K562 (cell line): ENCODE data around the gene COG4. TPM values are rescaled to one million over a fixed set of nuclear protein-coding genes. Genes with fewer than 3 reads are reported as not detected.

Source experiments
- ATF1 ChIP-seq, 2 experiments: fragments of 450-650 bp in 1 of 2; IDR thresholded peaks; 2 replicates each; pipeline ENCODE4 v1.6.1; 2016; ENCODE audit warnings: missing compliant biosample characterization in 1 of 2, missing genetic modification characterization in 1 of 2
- BCOR ChIP-seq: fragments of 450-650 bp; IDR thresholded peaks from 2 replicates; pipeline ENCODE4 v1.6.1; 2016
- BRD4 ChIP-seq: fragments of 200-600 bp; sonication (generic); IDR thresholded peaks from 2 replicates; pipeline ENCODE4 v1.6.1; 2017; ENCODE audit warnings: inconsistent platforms
- ELF2 ChIP-seq: fragments of 250-450 bp; sonication (Bioruptor Pico); IDR thresholded peaks from 2 replicates; pipeline ENCODE4 v1.5.0; 2021; ENCODE audit warnings: mild to moderate bottlenecking
- EP400 ChIP-seq: fragments of 450-650 bp; IDR thresholded peaks from 2 replicates; pipeline ENCODE4 v1.6.1; 2017; ENCODE audit warnings: antibody characterized with exemption, mild to moderate bottlenecking, moderate library complexity
- HIVEP1 ChIP-seq: fragments of 250-450 bp; sonication (Bioruptor Pico); IDR thresholded peaks from 2 replicates; pipeline ENCODE4 v1.4.0; 2020; ENCODE audit warnings: mild to moderate bottlenecking
- HMBOX1 ChIP-seq: sonication (generic); IDR thresholded peaks from 2 replicates; pipeline ENCODE4 v1.6.1; 2016
- HNRNPL ChIP-seq: fragments of 200-400 bp; formaldehyde crosslinking; IDR thresholded peaks from 2 replicates; pipeline ENCODE4 v1.6.1; 2017; ENCODE audit warnings: low read depth, mild to moderate bottlenecking, low read length
- KAT7 ChIP-seq: sonication (generic); formaldehyde crosslinking; IDR thresholded peaks from 2 replicates; pipeline ENCODE4 v1.8.0; 2022; ENCODE audit warnings: missing genetic modification reagents, mild to moderate bottlenecking, borderline replicate concordance
- NFRKB ChIP-seq: fragments of 450-650 bp; IDR thresholded peaks from 2 replicates; pipeline ENCODE4 v1.6.1; 2016; ENCODE audit warnings: low read depth
- NR1H2 ChIP-seq: sonication (generic); formaldehyde crosslinking; IDR thresholded peaks from 2 replicates; pipeline ENCODE4 v1.4.0; 2020; ENCODE audit warnings: mild to moderate bottlenecking, missing genetic modification reagents
- SAP30 ChIP-seq: fragments of 200-600 bp; sonication (generic); IDR thresholded peaks from 2 replicates; pipeline ENCODE4 v1.6.1; 2012; ENCODE audit warnings: borderline replicate concordance, low read depth, mild to moderate bottlenecking, moderate library complexity, low read length, control low read depth, inconsistent platforms; ENCODE audit not compliant: insufficient read depth, poor library complexity, severe bottlenecking
- ZNF274 ChIP-seq: IDR thresholded peaks from 2 replicates; pipeline ENCODE4 v1.6.1; 2011; ENCODE audit warnings: low read depth, mild to moderate bottlenecking, low read length, moderate library complexity, borderline replicate concordance
- ZNF699 ChIP-seq: fragments of 250-450 bp; sonication (Bioruptor Pico); IDR thresholded peaks from 2 replicates; pipeline ENCODE4 v1.8.0; 2021; ENCODE audit warnings: mild to moderate bottlenecking, moderate library complexity; ENCODE audit not compliant: insufficient replicate concordance
- ZNF75A ChIP-seq: fragments of 450-650 bp; formaldehyde crosslinking; IDR thresholded peaks from 2 replicates; pipeline ENCODE4 v1.4.0; 2020; ENCODE audit warnings: mild to moderate bottlenecking
- polyA plus RNA-seq, 8 experiments: library from polyadenylated mRNA; depleted of rRNA in 4 of 8; stranded (reverse) in 5 of 8; unstranded in 3 of 8; fragments of >200 nt; fragmentation: Nextera tagmentation in 2 of 8; fragmentation: Illumina TruSeq in 1 of 8; extraction: Ambion mirVana in 2 of 8; extraction: Trizol in 1 of 8; gene quantifications; 2 replicates each; pipeline versions ENCODE4 v1.2.1 to v1.2.3, GENCODE V29; 2011 to 2014; ENCODE audit warnings: inconsistent platforms in 1 of 8, missing spikeins in 1 of 8
- total RNA-seq, 7 experiments: library from RNA; depleted of rRNA in 6 of 7; stranded (reverse); fragments of >200 nt in 6 of 7; fragmentation: Illumina TruSeq in 2 of 7; extraction: Trizol in 2 of 7; gene quantifications; 2 replicates each; pipeline versions ENCODE4 v1.2.1 to v1.2.3, GENCODE V29; 2011 to 2021; ENCODE audit warnings: low replicate concordance in 1 of 7
- TF ChIP-seq, protein P1 (sequence below), 2 experiments: IDR thresholded peaks in 1 of 2; conservative IDR thresholded peaks in 1 of 2; 2 replicates each; pipeline ENCODE4 v1.6.1; 2016; ENCODE audit warnings: low read depth in 2 of 2, mild to moderate bottlenecking in 1 of 2, missing compliant biosample characterization in 1 of 2, missing genetic modification characterization in 1 of 2, moderate library complexity in 1 of 2
- TF ChIP-seq, protein P2 (sequence below): fragments of 450-650 bp; conservative IDR thresholded peaks from 2 replicates; pipeline ENCODE4 v1.6.1; 2016; ENCODE audit warnings: missing genetic modification characterization, low read depth, mild to moderate bottlenecking, missing compliant biosample characterization, moderate library complexity
- TF ChIP-seq, protein P3 (sequence below): fragments of 450-650 bp; IDR thresholded peaks from 2 replicates; pipeline ENCODE4 v1.7.1; 2018; ENCODE audit warnings: mild to moderate bottlenecking, low read depth; ENCODE audit not compliant: partially characterized antibody

The COG4 gene
- total and polyA plus RNA-seq, 9 of the 15 experiments (the other 6 are each of a cell fraction or from before 2014, with no cell fraction given): 13.7 to 73.9 (median 44.2) TPM

DNA sequence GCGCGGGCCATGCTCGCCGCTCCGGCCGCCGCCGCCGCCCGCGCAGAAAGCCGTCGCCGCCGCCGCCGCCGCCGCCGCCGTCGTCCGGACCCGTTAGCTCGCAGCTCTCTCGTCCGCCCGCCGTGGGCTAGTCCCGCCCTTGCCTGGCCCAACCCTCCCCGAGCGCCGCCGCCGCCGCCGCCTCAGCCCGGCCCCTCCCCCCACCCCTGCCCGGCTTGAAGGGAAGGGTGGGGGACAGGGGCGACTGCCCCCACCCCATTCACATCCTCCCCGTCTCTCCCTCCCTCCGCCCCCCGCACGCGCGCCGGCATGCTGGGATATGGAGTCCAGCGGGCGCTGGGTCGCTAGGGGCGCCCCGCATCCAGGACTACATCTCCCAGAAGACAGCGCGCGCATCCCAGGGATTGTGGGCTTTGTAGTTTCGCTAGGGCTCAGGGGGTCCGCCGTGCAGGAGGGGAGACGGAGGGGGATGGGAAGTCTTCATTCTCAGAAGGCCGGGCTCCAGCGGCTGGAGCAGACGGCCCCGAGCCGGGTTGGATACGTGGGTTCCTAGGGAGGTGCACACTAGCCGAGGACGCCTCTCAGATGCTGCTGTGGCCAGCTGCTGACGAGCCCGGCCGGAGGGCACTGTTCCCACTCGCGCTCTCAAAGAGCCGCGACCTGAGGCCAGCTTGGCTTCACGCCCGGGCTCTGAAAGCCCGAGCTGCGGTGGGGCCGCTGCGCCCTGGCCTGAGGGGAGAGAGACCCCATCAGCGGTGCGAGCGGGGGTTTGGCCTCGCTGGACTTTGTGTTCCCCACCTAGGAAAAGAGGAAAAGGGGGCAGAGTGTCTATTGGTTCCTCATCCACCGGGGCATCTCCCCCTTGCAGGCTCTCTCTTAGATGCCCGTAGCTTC is 84.1 kb downstream of the COG4 start, which contains the start of gene ST3GAL2 (continued):
- TF ChIP-seq, protein P1, sequence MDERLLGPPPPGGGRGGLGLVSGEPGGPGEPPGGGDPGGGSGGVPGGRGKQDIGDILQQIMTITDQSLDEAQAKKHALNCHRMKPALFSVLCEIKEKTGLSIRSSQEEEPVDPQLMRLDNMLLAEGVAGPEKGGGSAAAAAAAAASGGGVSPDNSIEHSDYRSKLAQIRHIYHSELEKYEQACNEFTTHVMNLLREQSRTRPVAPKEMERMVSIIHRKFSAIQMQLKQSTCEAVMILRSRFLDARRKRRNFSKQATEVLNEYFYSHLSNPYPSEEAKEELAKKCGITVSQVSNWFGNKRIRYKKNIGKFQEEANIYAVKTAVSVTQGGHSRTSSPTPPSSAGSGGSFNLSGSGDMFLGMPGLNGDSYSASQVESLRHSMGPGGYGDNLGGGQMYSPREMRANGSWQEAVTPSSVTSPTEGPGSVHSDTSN (CRISPR knock-in tag; IDR thresholded peaks at IDR 0.05; ENCODE audit: low read depth): no peak
- TF ChIP-seq, protein P1 (tag; conservative IDR thresholded peaks at IDR 0.05; ENCODE audit: low read depth): no peak
- TF ChIP-seq, protein P2, sequence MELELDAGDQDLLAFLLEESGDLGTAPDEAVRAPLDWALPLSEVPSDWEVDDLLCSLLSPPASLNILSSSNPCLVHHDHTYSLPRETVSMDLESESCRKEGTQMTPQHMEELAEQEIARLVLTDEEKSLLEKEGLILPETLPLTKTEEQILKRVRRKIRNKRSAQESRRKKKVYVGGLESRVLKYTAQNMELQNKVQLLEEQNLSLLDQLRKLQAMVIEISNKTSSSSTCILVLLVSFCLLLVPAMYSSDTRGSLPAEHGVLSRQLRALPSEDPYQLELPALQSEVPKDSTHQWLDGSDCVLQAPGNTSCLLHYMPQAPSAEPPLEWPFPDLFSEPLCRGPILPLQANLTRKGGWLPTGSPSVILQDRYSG (tag): peak; percentile 80; the same call in 1 of the 2 replicates
- TF ChIP-seq, protein P3, sequence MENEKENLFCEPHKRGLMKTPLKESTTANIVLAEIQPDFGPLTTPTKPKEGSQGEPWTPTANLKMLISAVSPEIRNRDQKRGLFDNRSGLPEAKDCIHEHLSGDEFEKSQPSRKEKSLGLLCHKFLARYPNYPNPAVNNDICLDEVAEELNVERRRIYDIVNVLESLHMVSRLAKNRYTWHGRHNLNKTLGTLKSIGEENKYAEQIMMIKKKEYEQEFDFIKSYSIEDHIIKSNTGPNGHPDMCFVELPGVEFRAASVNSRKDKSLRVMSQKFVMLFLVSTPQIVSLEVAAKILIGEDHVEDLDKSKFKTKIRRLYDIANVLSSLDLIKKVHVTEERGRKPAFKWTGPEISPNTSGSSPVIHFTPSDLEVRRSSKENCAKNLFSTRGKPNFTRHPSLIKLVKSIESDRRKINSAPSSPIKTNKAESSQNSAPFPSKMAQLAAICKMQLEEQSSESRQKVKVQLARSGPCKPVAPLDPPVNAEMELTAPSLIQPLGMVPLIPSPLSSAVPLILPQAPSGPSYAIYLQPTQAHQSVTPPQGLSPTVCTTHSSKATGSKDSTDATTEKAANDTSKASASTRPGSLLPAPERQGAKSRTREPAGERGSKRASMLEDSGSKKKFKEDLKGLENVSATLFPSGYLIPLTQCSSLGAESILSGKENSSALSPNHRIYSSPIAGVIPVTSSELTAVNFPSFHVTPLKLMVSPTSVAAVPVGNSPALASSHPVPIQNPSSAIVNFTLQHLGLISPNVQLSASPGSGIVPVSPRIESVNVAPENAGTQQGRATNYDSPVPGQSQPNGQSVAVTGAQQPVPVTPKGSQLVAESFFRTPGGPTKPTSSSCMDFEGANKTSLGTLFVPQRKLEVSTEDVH: no peak
- TF ChIP-seq BRD4 (no peak), EP400 (no peak), ZNF274 (no peak), ZNF699 (CRISPR knock-in tag) (no peak), HIVEP1 (CRISPR knock-in tag) (peak; percentile 81), ZNF75A (CRISPR knock-in tag) (no peak), BCOR (no peak), ELF2 (no peak), SAP30 (peak; percentile 48), NFRKB (no peak), KAT7 (CRISPR knock-in tag) (no peak), NR1H2 (CRISPR knock-in tag) (no peak), HNRNPL (no peak), ATF1 (CRISPR knock-in tag; IDR thresholded peaks at IDR 0.05) (no peak), ATF1 (tag; IDR thresholded peaks at IDR 0.05) (peak; percentile 82), HMBOX1 (no peak)
